Measurements from ENCODE around the gene PEAR1. TPM values are rescaled to one million over a fixed set of nuclear protein-coding genes. Genes with fewer than 3 reads are reported as not detected.
A peak's percentile ranks its signal among the peaks of the same experiment; 100 is the strongest.

The PEAR1 gene
- total RNA-seq, 1 experiment from 2014 or later = 0.39 TPM

- Histone ChIP-seq H3K56ac (ENCODE audit: insufficient read length, low read depth, low read length) (no peak within 1 kb of the TSS), H3K23ac (ENCODE audit: insufficient read length, low read depth, low read length) (no peak within 1 kb of the TSS), H2AFZ (ENCODE audit: low read length) (no peak within 1 kb of the TSS), H3K27me3 (ENCODE audit: insufficient read depth, low read length) (peaks cover 76% of the 10 kb centered on the region), H3K14ac (ENCODE audit: insufficient read depth, low read length) (no peak within 1 kb of the TSS; the same call in 1 of the 2 replicates), H4K20me1 (ENCODE audit: control insufficient read depth, insufficient read depth, insufficient read length) (no peaks in the 10 kb centered on the region), H3K27ac (ENCODE audit: insufficient read length, low read depth, low read length) (no peak within 1 kb of the TSS), H2BK15ac (ENCODE audit: low read depth, low read length) (no peak within 1 kb of the TSS), H4K91ac (ENCODE audit: insufficient read length, low read depth, low read length) (no peak within 1 kb of the TSS), H3K18ac (ENCODE audit: insufficient read length, low read depth, low read length) (no peak within 1 kb of the TSS), H2BK5ac (ENCODE audit: insufficient read length, low read length) (no peak within 1 kb of the TSS), H3T11ph (ENCODE audit: low read length) (no peak within 1 kb of the TSS), H2BK120ac (ENCODE audit: low read depth, low read length, poor library complexity, severe bottlenecking) (no peak within 1 kb of the TSS), H3K4me2 (ENCODE audit: insufficient read depth, insufficient read length, low read length) (peak within 1 kb of the TSS; percentile 94), H2AK5ac (ENCODE audit: insufficient read length, low read length) (no peak within 1 kb of the TSS), H4K8ac (replicated peaks; ENCODE audit: insufficient read length, low read depth, low read length) (no peak within 1 kb of the TSS), H3K9ac (ENCODE audit: extremely low read depth, insufficient read length, low read length) (no peak within 1 kb of the TSS), H4K5ac (ENCODE audit: insufficient read length, low read depth, low read length) (no peak within 1 kb of the TSS), H2BK12ac (ENCODE audit: insufficient read length, low read depth, low read length) (no peak within 1 kb of the TSS), H3K23me2 (ENCODE audit: insufficient read length, low read depth, low read length, poor library complexity, severe bottlenecking) (peaks cover 13% of the 10 kb centered on the region), H3K4me1 (ENCODE audit: insufficient read depth, low read length) (no peaks in the 10 kb centered on the region), H2BK20ac (ENCODE audit: low read depth, low read length, poor library complexity, severe bottlenecking) (no peak within 1 kb of the TSS), H3K9me3 (ENCODE audit: control insufficient read depth, low read depth, low read length) (no peaks in the 10 kb centered on the region), H3K79me1 (ENCODE audit: insufficient read depth, low read depth, low read length, poor library complexity, severe bottlenecking) (no peaks in the 10 kb centered on the region), H3K79me2 (ENCODE audit: insufficient read depth, low read length) (no peaks in the 10 kb centered on the region), H3K4ac (ENCODE audit: low read depth, low read length) (no peak within 1 kb of the TSS)
- WGBS (ENCODE audit: extremely low coverage, insufficient read length, low lambda C conversion rate) = no CpG with 5 or more reads among the region's 39 CpGs
- H3K4me3 Mint-ChIP-seq = peak within 1 kb of the TSS; percentile 64 to 90
- DNase-seq = no peak
- H3K4me1 Mint-ChIP-seq = peaks cover 6 to 32% of the 10 kb centered on the region in 2 experiments
- peaks cover 97% of the 10 kb centered on the region for H3K27me3 Mint-ChIP-seq (ENCODE audit: low read depth)
- no peaks in the 10 kb centered on the region; a peak in 1 of 5 replicates for H3K9me3 Mint-ChIP-seq
- H3K36me3 Mint-ChIP-seq (ENCODE audit: insufficient read depth in 1 of 3, low read depth in 3 of 3) = no peaks in the 10 kb centered on the region
- no peak for TF ChIP-seq CTCF (conservative IDR thresholded peaks at IDR 0.05)
- H3K27ac Mint-ChIP-seq = no peak within 1 kb of the TSS
Observed at GRCh38 chr1:156858959-156859522, 34.5 kb upstream of the PEAR1 start, which contains the start of gene INSRR. TSS of gene INSRR (minus strand) at chr1:156859117. CDS start at chr1:156858621, 496 bp downstream.
